GM12891 (cell line): ENCODE data around the gene RNF222.

ENCODE experiments used
- DNase-seq: peaks from one replicate; pipeline ENCODE4 v3.0.0; 2011; ENCODE audit warnings: low spot score; ENCODE audit not compliant: insufficient read length
- FAIRE-seq: peaks from 2 replicates; lab custom pipeline; 2011; peaks lifted over from hg19 to GRCh38; lab: Jason Lieb, UNC
- PAX5 ChIP-seq: IDR thresholded peaks from 2 replicates; pipeline ENCODE4 v1.6.1; 2011; ENCODE audit warnings: low read length, moderate library complexity, mild to moderate bottlenecking; ENCODE audit not compliant: insufficient read depth, severe bottlenecking
- POLR2A ChIP-seq: IDR thresholded peaks from 2 replicates; pipeline ENCODE4 v1.6.1; 2011; ENCODE audit warnings: low read depth, low read length, control low read depth
- POLR2AphosphoS5 ChIP-seq: IDR thresholded peaks from 2 replicates; pipeline ENCODE4 v1.6.1; 2011; ENCODE audit warnings: low read depth, low read length, control low read depth
- POU2F2 ChIP-seq: IDR thresholded peaks from 2 replicates; pipeline ENCODE4 v1.6.1; 2011; ENCODE audit warnings: low read depth, mild to moderate bottlenecking, control low read depth, low read length, moderate library complexity
- SPI1 ChIP-seq: IDR thresholded peaks from 2 replicates; pipeline ENCODE4 v1.6.1; 2011; ENCODE audit warnings: low read depth, low read length, control low read depth
- TAF1 ChIP-seq: IDR thresholded peaks from 2 replicates; pipeline ENCODE4 v1.6.1; 2011; ENCODE audit warnings: low read depth, low read length, control low read depth

RNF222 gene

GRCh38 chr17:8413328-8413727, 15.7 kb upstream of the RNF222 start:
- DNase-seq = no peak
- no peak for FAIRE-seq
- TF ChIP-seq PAX5 (no peak), TAF1 (no peak), POU2F2 (no peak), SPI1 (no peak), POLR2AphosphoS5 (no peak), POLR2A (no peak)

GRCh38 chr17:8412089-8412488, 14.5 kb upstream of the RNF222 start:
- DNase-seq = no peak
- FAIRE-seq = no peak
- no peak for TF ChIP-seq POLR2AphosphoS5
- TF ChIP-seq POU2F2 = no peak
- TF ChIP-seq PAX5 = no peak
- TF ChIP-seq TAF1 = no peak
- TF ChIP-seq SPI1 = no peak

GRCh38 chr17:8410883-8411238, 13.2 kb upstream of the RNF222 start:
- no peak for TF ChIP-seq TAF1
- TF ChIP-seq POLR2A = no peak
- TF ChIP-seq SPI1 = no peak
- TF ChIP-seq POU2F2 = no peak
- TF ChIP-seq PAX5 = no peak
- no peak for TF ChIP-seq POLR2AphosphoS5
- no peak for DNase-seq
- no peak for FAIRE-seq

- no peak for DNase-seq
- peak; percentile 97 for FAIRE-seq
- TF ChIP-seq POLR2AphosphoS5 (no peak), POU2F2 (no peak), POLR2A (no peak), SPI1 (no peak), PAX5 (no peak), TAF1 (no peak)
Observed at GRCh38 chr17:8409966-8410882, 12.6 kb upstream of the RNF222 start.

DNA sequence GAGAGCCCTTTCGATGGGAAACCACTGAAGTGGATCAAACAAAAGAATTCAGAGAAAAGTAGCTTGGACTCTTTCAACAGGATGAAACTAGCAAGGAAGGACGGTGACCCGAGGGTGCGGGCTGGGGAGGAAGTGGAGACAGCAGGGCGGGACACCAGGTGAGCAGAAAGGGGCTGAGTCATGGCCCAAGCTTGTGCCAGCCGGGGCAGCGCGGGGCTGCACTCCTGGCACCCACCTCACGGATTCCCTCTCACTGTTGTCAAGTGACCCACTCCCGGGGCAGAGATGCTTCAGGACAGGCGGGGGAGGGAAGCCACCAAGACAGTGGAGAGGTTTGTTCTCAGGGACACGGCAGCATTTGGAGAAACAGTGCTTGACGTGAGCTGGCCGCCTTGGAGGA, 10.7 kb upstream of the RNF222 start:
- FAIRE-seq = no peak
- TF ChIP-seq POLR2A = no peak
- TF ChIP-seq POU2F2 = no peak
- TF ChIP-seq PAX5 = no peak
- TF ChIP-seq POLR2AphosphoS5 = no peak
- DNase-seq = no peak

GRCh38 chr17:8406174-8406573, 8.5 kb upstream of the RNF222 start:
- DNase-seq (no peak), FAIRE-seq (no peak)
- no peak for TF ChIP-seq POLR2A
- TF ChIP-seq POLR2AphosphoS5 = no peak
- no peak for TF ChIP-seq PAX5
- TF ChIP-seq SPI1 = no peak
- TF ChIP-seq TAF1 = no peak
- no peak for TF ChIP-seq POU2F2

- TF ChIP-seq PAX5 (no peak), TAF1 (no peak), SPI1 (no peak), POLR2A (no peak), POLR2AphosphoS5 (no peak), POU2F2 (no peak)
- DNase-seq = no peak
- no peak for FAIRE-seq
Observed at GRCh38 chr17:8405499-8406016, 7.9 kb upstream of the RNF222 start.

DNA sequence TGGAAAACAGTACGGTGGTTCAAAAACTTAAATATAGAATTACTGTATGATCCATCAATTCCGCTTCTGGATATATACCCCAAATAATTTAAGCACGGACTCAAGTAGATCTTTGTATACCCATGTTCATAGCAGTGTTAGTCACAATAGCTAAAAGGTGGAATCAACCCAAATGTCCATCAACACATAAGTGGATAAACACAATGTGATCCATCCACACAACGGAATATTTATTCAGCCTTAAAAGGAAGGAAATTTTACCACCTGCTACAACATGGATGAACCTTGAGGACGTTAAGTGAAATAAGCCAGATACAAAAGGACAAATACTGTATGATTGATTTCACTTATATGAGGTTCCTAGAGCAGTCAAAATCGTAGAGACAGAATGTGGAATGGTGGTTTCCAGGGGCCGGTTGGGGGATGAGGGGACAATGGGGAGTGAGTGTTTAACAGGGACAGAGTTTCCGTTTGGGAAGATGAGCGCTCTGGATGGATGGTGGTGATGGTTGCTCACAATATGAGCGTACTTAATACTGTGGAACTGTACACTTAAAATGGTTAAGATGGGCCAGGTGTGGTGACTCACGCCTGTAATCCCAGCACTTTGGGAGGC, 5.4 kb upstream of the RNF222 start:
- DNase-seq (no peak), FAIRE-seq (no peak)
- TF ChIP-seq POLR2AphosphoS5 (no peak), POLR2A (no peak), PAX5 (no peak)

DNA sequence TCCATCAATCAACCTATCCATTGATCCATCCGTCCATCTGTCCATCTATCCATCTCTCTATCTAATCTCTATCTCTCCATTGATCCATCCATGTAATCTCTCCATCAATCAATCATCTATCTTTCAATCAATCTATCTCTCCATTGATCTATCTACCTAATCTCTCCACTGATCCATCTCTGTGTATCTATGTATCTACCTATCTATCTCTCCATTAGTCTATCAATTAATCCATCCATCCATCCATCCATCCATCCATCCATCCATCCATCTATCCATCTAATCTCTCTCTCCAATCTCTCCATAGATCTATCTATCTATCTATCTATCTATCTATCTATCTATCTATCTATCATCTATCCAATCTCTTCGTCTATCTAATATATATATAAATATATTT, 3.5 kb upstream of the RNF222 start:
- FAIRE-seq (no peak), DNase-seq (no peak)
- no peak for TF ChIP-seq POU2F2
- no peak for TF ChIP-seq SPI1
- no peak for TF ChIP-seq PAX5
- TF ChIP-seq POLR2A = no peak
- TF ChIP-seq POLR2AphosphoS5 = no peak
- TF ChIP-seq TAF1 = no peak
